Neural progenitor cell (in vitro differentiated cells): ENCODE data around the gene OR2V2.
A peak's percentile ranks its signal among the peaks of the same experiment; 100 is the strongest.

ENCODE experiments used
- EZH2 ChIP-seq: fragments of 200-600 bp; sonication (generic); IDR thresholded peaks from 2 replicates; pipeline ENCODE4 v1.6.1; 2017; ENCODE audit warnings: antibody characterized with exemption, mild to moderate bottlenecking, moderate library complexity
- TF ChIP-seq, protein P1 (sequence below): fragments of 200-600 bp; sonication (generic); IDR thresholded peaks from 2 replicates; pipeline ENCODE4 v1.5.1; 2017; ENCODE audit warnings: antibody characterized with exemption, mild to moderate bottlenecking

DNA sequence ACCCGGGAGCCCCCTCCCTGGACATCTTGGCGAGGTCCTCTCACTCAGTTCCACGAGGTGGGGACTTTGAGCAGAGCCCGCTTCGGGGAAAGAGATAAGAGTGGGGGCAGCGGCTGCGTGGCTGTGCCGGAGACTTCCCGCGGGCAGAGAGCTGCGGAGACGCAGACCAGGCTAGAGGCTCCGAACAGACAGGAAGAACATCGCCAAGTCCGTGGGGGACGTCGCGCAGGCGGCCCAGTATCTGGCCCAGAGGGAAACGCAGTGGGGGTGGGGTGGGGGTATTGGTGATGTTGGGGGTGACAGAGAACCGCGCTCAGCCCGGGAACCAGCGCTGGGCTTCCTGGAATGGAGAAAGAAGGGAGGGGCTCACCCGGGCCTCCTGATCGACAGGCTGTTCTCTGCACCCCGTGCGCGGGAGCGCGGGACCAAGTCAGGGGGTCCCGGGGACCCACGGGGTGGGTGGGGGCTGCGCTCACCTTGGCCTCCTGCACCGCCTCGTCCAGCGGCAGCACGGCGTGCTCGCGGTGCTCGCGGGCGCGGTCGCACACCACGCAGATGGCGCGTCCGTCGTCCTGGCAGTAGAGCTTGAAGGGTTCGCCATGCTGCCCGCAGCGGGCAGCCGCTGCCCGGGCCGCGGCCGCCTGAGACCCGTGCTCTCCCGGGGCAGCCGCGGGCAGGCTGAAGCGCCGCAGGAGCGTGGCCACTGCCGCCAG, 56.9 kb downstream of the OR2V2 start:
- TF ChIP-seq, protein P1, sequence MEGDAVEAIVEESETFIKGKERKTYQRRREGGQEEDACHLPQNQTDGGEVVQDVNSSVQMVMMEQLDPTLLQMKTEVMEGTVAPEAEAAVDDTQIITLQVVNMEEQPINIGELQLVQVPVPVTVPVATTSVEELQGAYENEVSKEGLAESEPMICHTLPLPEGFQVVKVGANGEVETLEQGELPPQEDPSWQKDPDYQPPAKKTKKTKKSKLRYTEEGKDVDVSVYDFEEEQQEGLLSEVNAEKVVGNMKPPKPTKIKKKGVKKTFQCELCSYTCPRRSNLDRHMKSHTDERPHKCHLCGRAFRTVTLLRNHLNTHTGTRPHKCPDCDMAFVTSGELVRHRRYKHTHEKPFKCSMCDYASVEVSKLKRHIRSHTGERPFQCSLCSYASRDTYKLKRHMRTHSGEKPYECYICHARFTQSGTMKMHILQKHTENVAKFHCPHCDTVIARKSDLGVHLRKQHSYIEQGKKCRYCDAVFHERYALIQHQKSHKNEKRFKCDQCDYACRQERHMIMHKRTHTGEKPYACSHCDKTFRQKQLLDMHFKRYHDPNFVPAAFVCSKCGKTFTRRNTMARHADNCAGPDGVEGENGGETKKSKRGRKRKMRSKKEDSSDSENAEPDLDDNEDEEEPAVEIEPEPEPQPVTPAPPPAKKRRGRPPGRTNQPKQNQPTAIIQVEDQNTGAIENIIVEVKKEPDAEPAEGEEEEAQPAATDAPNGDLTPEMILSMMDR: no peak
- TF ChIP-seq EZH2: peak; percentile 25
